Stimulated activated CD8-positive, alpha-beta memory T cell treated with anti-CD3 and anti-CD28 coated beads, Interleukin-12 subunit alpha, Interleukin-12 subunit beta, amount 100 ng/mL, for 24 hours (primary cell): ENCODE measurements around the gene ZC3H7A.

Experiments used
- DNase-seq: peaks from one replicate; pipeline ENCODE4 v3.0.0-alpha.2; 2020; ENCODE audit errors: extremely low read depth

Gene ZC3H7A

GRCh38 chr16:11705311-11706025 is 91.6 kb downstream of the ZC3H7A start:
- no peak for DNase-seq
